T-helper 1 cell treated with Interleukin-12 subunit alpha and Interleukin-12 subunit beta and Interleukin-4 antibody, amounts not matched to agents 30 ng/mL and 1 ng/mL, for 36 hours (primary cell): Measurements from ENCODE around the gene AATF. TPM values are rescaled to one million over a fixed set of nuclear protein-coding genes. Genes with fewer than 3 reads are reported as not detected.
"Not testable (repeated sequence)": the region's sequence is repeated elsewhere in the genome, so short reads cannot be mapped to it uniquely, and the experiment has no call there.

Experiments
- intact Hi-C: fragments of 100-400 bp; cut with micrococcal nuclease; formaldehyde crosslinking; loops from one replicate; pipeline ENCODE4 v1.15.1; 2024
- total RNA-seq: library from RNA; stranded (reverse); gene quantifications from 2 replicates; pipeline ENCODE4 v1.2.3, GENCODE V29; 2022

Gene AATF
- total RNA-seq, 1 donor from 2014 or later = 82.2 TPM

GRCh38 chr17:37067555-37068111, 118.9 kb downstream of the AATF start:
- intact Hi-C loops = no loop called here

- intact Hi-C loops = no loop called here
These were observed 119.5 kb downstream of the AATF start for GRCh38 chr17:37068266-37068665.

- intact Hi-C loops = no loop called here
These were observed 120.3 kb downstream of the AATF start for GRCh38 chr17:37069087-37069486.

- intact Hi-C loops = not testable (repeated sequence)
These were observed 124.7 kb downstream of the AATF start for GRCh38 chr17:37073464-37073863.

GRCh38 chr17:37079065-37079708, 130.4 kb downstream of the AATF start:
- intact Hi-C loops = no loop called here

- intact Hi-C loops = no loop called here
These were observed 131.0 kb downstream of the AATF start for GRCh38 chr17:37079735-37080134.

GRCh38 chr17:37081287-37081686, 132.5 kb downstream of the AATF start:
- intact Hi-C loops = no loop called here

GRCh38 chr17:37082311-37082860, 133.6 kb downstream of the AATF start:
- intact Hi-C loops = no loop called here

- intact Hi-C loops = no loop called here
These were observed 134.2 kb downstream of the AATF start for GRCh38 chr17:37082985-37083384.

- intact Hi-C loops = no loop called here
These were observed 134.7 kb downstream of the AATF start for GRCh38 chr17:37083456-37083855.

GRCh38 chr17:37084372-37084771, 135.6 kb downstream of the AATF start:
- intact Hi-C loops = no loop called here

- intact Hi-C loops = no loop called here
These were observed 137.6 kb downstream of the AATF start for GRCh38 chr17:37086334-37086733.

GRCh38 chr17:37086948-37087347, 138.2 kb downstream of the AATF start:
- intact Hi-C loops = no loop called here

GRCh38 chr17:37087683-37088082, 138.9 kb downstream of the AATF start:
- intact Hi-C loops = no loop called here

- intact Hi-C loops = no loop called here
These were observed 139.7 kb downstream of the AATF start for GRCh38 chr17:37088459-37088858.

GRCh38 chr17:37088913-37089312, 140.2 kb downstream of the AATF start:
- intact Hi-C loops = no loop called here

- intact Hi-C loops = no loop called here
These were observed 141.2 kb downstream of the AATF start for GRCh38 chr17:37089956-37090355.

GRCh38 chr17:37090941-37091340, 142.2 kb downstream of the AATF start:
- intact Hi-C loops = no loop called here

- intact Hi-C loops = no loop called here
These were observed 143.3 kb downstream of the AATF start for GRCh38 chr17:37092071-37092470.

- intact Hi-C loops = no loop called here
These were observed 143.9 kb downstream of the AATF start for GRCh38 chr17:37092701-37093100.

GRCh38 chr17:37094391-37094790, 145.6 kb downstream of the AATF start:
- intact Hi-C loops = no loop called here

GRCh38 chr17:37096071-37096470, 147.3 kb downstream of the AATF start:
- intact Hi-C loops = no loop called here

GRCh38 chr17:37097154-37097553, 148.4 kb downstream of the AATF start:
- intact Hi-C loops = no loop called here
